GM19468 (cell line): ENCODE data around the gene ZAP70.

Source experiments
- ATAC-seq: cut with Tn5 transposase; IDR thresholded peaks from one replicate; pipeline ENCODE4 v1.9.1; 2021; ENCODE audit warnings: mild to moderate bottlenecking, moderate library complexity, moderate number of reproducible peaks; ENCODE audit not compliant: unreplicated experiment; ENCODE audit errors: extremely low read depth

The ZAP70 gene

GRCh38 chr2:97731274-97732020 is 18.1 kb downstream of the ZAP70 start:
- no peak for ATAC-seq

- ATAC-seq = no peak
Observed at GRCh38 chr2:97732436-97733340, 19.3 kb downstream of the ZAP70 start.

- ATAC-seq = no peak
Observed at GRCh38 chr2:97733341-97734035, 20.1 kb downstream of the ZAP70 start.

- ATAC-seq = no peak
Observed at GRCh38 chr2:97734061-97735051, 21.0 kb downstream of the ZAP70 start.

GRCh38 chr2:97735161-97735561 is 21.8 kb downstream of the ZAP70 start:
- no peak for ATAC-seq

GRCh38 chr2:97736185-97736584 is 22.8 kb downstream of the ZAP70 start:
- ATAC-seq = no peak

GRCh38 chr2:97736608-97737330 is 23.4 kb downstream of the ZAP70 start:
- ATAC-seq = no peak

GRCh38 chr2:97737421-97738178 is 24.2 kb downstream of the ZAP70 start:
- no peak for ATAC-seq

- ATAC-seq = no peak
Observed at GRCh38 chr2:97738179-97739019, 25.0 kb downstream of the ZAP70 start.

- ATAC-seq = no peak
Observed at GRCh38 chr2:97739020-97739892, 25.9 kb downstream of the ZAP70 start.

GRCh38 chr2:97739893-97740245 is 26.5 kb downstream of the ZAP70 start:
- no peak for ATAC-seq

GRCh38 chr2:97740590-97741182 is 27.3 kb downstream of the ZAP70 start:
- no peak for ATAC-seq

- ATAC-seq = no peak
Observed at GRCh38 chr2:97741251-97741650, 27.9 kb downstream of the ZAP70 start.

GRCh38 chr2:97741686-97742085 is 28.3 kb downstream of the ZAP70 start:
- no peak for ATAC-seq

- ATAC-seq = no peak
Observed at GRCh38 chr2:97742381-97742847, 29.0 kb downstream of the ZAP70 start.

- no peak for ATAC-seq
Observed at GRCh38 chr2:97743913-97744312, 30.5 kb downstream of the ZAP70 start.
